Activated T-cell treated with anti-CD3 and anti-CD28 coated beads for 4 hours (primary cell): ENCODE measurements around the gene LGALS7.

ENCODE experiments used
- DNase-seq: peaks from one replicate; pipeline ENCODE4 v3.0.0-alpha.2; 2020

LGALS7 gene

GRCh38 chr19:38725469-38726283 lies 47.6 kb downstream of the LGALS7 start:
- no peak for DNase-seq

- no peak for DNase-seq
Measured at GRCh38 chr19:38723990-38724854, 49.1 kb downstream of the LGALS7 start.

- DNase-seq = no peak
Measured at GRCh38 chr19:38723606-38723965, 49.7 kb downstream of the LGALS7 start.

- no peak for DNase-seq
Measured at GRCh38 chr19:38722947-38723605, 50.2 kb downstream of the LGALS7 start.

GRCh38 chr19:38721979-38722773 lies 51.1 kb downstream of the LGALS7 start:
- DNase-seq = no peak

GRCh38 chr19:38721496-38721895 lies 51.8 kb downstream of the LGALS7 start:
- DNase-seq = no peak
